ENCODE measurements around the gene SGPL1.

DNA sequence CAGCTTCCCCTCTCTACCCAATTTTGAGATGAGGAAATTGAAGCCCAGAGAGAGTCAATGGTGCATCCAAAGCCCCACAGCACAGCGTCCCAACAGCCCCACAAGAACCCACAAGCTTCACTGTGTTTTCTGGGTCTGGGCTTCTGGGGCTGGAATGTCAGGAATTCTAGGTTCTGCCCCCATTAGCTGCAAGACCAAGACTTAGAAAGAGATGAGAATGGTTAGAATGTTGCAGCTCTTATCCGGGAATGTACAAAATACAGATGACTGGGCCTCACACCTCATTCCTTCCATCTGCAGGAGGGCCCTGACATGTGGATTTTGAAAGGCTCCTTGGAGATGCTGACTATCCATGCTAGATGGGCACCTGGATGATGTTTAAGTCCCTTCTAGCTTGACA is 6.0 kb upstream of the SGPL1 start:
- TF ChIP-seq POLR2AphosphoS5 (IDR thresholded peaks at IDR 0.05) (no peak), POLR2A (IDR thresholded peaks at IDR 0.05; ENCODE audit: low read depth) (no peak), CTCF (IDR thresholded peaks at IDR 0.05) (no peak), EP300 (IDR thresholded peaks at IDR 0.05) (no peak)

Measured in esophagus muscularis mucosa (tissue), 4 donors.